ENCODE data around the gene SH3PXD2B.

SH3PXD2B gene

GRCh38 chr5:172453206-172453985, 929 bp downstream of the SH3PXD2B start:
- no peak for TF ChIP-seq GATA3 (IDR thresholded peaks at IDR 0.05; ENCODE audit: low read depth, low read length)
- no peak for TF ChIP-seq GATA2 (IDR thresholded peaks at IDR 0.05; ENCODE audit: low read depth, low read length)

DNA sequence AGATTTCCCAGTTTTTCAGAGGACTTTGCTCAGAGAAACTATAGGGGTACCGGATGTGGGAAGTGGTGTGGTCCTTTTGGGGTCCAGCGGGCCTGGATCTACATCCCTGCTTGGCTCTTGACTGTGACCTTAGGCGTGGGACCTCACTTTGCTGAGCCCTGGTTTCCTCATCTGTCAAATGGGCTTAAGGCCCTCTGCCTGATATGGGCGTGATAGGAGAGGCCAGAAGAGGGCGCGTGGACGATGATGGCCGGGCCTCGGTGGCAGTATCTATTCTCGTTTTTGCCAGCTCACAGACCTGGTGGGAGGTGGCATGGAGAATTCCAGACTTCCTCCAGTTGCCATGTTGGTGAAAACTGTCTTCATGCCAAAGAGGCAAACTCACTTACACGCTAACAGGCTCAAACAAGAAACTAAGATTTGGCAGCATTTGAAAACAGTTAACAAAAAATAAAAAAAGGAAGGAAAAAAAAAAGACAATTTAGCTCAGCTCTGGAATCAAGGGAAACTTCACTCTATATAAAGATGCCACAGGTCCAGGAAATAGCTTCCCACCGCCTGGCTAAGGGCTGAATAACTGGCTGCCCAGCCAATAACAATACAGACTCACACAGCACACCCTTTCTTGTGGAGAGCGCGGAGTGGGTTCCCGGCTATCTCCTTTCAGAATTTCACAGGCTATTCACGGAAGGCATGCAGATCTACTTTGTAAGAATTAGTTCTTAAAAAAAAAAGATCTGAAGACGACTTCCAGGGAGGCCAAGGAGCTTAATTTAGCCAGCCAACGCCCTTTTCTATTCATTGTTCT, 1.7 kb downstream of the SH3PXD2B start:
- TF ChIP-seq GATA2 (IDR thresholded peaks at IDR 0.05; ENCODE audit: low read depth, low read length) (0 out of 2 replicates have a peak, but pooled peaks have one; percentile 14), GATA3 (IDR thresholded peaks at IDR 0.05; ENCODE audit: low read depth, low read length) (no peak)

DNA sequence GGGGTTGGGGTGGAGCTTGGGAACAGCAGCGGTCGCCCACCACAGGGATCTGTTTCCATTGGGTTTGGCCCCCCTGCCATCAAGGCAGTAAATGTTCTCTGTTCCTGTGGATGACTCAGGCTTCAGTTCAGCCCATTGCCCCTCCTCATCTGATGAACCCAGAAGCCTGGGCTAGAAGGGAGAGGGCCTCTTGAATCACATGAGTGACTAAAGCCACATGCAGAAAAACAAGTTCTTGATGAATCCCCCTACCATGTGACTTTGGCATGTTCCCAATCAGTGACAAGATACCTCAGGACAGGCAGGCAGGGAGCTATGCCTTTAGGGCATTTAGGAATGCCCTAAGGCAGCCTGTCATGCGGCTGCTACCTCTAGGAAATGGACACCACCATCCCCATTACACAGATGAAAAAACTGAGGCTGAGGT, 2.5 kb downstream of the SH3PXD2B start:
- TF ChIP-seq GATA3 (IDR thresholded peaks at IDR 0.05; ENCODE audit: low read depth, low read length) (no peak), GATA2 (IDR thresholded peaks at IDR 0.05; ENCODE audit: low read depth, low read length) (no peak)

DNA sequence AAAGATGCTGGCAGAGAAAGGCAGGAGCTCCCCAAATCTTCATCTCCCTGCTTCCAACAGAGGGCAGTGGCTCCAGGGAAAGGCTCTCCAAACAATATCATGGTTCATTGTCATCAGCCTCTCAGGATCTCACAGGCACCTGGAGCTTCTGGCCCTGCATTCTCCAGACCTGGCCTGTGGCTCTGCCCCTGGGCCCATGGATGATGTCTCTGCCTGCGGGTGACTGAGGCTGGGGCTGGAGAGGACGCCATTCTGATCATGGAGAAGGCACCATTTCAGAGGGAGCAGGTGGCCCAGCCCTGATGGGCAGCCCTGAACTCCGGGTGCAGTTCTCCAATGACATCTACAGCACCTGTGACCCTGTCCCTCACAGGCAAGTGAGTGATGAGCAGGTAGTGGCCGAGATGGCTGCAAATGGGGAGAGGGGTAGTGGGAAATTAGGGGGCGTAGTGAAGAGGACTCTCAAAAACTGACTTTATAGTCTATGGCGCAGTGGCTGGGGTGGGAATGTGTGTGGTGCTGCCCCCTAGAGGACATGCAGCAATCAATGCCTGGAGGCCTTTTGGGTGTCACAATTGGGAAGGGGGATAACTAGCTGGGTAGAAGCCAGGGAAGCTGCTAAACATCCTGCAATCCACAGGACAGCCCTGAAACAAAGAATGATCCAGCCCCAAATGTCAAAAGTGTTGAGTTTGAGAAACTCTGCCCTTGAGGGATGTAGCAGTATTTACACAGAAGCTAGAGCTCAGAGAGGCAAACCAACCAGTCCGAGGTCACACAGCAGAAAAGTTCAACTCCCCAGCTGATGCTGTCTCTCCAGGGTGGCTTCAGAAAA, 3.2 kb downstream of the SH3PXD2B start:
- TF ChIP-seq GATA2 (IDR thresholded peaks at IDR 0.05; ENCODE audit: low read depth, low read length) (no peak), GATA3 (IDR thresholded peaks at IDR 0.05; ENCODE audit: low read depth, low read length) (no peak)

- no peak for TF ChIP-seq GATA2 (IDR thresholded peaks at IDR 0.05; ENCODE audit: low read depth, low read length)
- no peak for TF ChIP-seq GATA3 (IDR thresholded peaks at IDR 0.05; ENCODE audit: low read depth, low read length)
Measured at GRCh38 chr5:172450453-172450852, 3.9 kb downstream of the SH3PXD2B start.

GRCh38 chr5:172448999-172449398, 5.3 kb downstream of the SH3PXD2B start:
- no peak for TF ChIP-seq GATA2 (IDR thresholded peaks at IDR 0.05; ENCODE audit: low read depth, low read length)

DNA sequence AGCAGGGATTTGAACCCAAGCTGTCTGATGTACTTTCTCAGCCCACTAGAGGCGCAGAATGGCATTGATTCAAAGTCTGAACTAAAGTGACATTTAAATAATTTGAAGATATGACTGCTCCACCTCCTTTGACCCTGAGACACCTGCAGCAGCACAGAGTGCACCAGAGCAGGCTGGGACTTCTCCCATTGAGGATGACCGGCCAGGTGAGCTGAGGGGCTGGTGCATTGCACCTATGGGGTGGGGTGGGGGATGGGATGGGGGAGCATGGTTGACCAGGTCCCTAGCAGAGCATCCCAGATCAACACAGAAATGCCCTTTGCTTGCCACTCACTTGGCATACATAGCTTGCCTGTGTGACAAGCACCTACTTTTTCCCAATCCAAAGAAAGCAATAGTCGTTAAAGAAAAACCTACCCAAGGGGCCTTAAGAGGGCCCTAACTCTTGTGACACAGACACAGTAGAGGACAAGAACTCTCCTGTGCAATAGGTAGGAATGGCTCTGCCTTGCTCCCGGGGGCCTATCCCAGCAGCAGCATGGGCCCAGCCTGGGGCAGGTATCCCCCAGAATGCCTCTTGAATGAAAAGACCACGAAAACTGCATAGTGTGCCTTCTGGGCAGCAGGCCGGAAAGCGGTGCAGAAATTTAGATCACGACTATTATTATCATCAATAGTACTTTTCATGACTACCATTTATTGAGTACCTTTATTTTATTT, 6.5 kb downstream of the SH3PXD2B start:
- no peak for TF ChIP-seq GATA2 (IDR thresholded peaks at IDR 0.05; ENCODE audit: low read depth, low read length)
- TF ChIP-seq GATA3 (IDR thresholded peaks at IDR 0.05; ENCODE audit: low read depth, low read length): no peak

DNA sequence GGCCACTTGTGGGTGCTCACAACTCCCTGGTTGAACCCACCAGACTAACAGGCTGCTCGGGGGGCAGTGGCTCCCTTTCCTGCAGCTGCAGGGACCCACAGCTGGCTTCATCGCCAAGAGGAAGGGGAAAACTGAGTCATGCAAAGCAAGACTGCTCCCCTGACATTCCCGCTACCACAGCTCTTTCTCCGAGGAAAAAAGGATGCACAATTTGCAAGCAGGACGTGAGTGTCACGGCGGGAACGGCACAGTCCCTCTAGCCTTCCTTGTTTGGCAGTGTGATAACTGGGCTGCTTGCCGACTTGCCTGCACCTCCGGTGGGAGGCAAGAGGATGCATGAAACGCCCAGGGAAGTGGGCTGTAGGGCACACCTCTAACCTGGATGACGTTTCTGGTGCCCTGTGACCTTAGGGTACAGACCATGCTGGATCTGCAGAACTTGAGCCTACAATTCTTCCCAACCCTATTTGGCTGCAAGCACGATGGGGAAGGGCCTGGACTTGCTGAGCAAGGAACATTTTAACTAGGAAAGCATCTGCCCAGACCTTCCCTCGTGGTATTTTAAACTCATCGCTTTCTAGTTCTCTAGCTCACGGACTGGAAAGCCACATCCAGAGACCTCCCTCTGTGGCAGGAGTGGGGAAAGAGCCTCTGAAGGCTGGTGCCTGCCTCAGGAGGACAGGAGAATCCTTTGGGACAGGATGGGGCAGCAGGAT, 7.8 kb downstream of the SH3PXD2B start:
- TF ChIP-seq GATA3 (IDR thresholded peaks at IDR 0.05; ENCODE audit: low read depth, low read length) (no peak), GATA2 (IDR thresholded peaks at IDR 0.05; ENCODE audit: low read depth, low read length) (no peak)

- TF ChIP-seq GATA2 (IDR thresholded peaks at IDR 0.05; ENCODE audit: low read depth, low read length): no peak
- TF ChIP-seq GATA3 (IDR thresholded peaks at IDR 0.05; ENCODE audit: low read depth, low read length): no peak
Measured at GRCh38 chr5:172445866-172446265, 8.5 kb downstream of the SH3PXD2B start.

DNA sequence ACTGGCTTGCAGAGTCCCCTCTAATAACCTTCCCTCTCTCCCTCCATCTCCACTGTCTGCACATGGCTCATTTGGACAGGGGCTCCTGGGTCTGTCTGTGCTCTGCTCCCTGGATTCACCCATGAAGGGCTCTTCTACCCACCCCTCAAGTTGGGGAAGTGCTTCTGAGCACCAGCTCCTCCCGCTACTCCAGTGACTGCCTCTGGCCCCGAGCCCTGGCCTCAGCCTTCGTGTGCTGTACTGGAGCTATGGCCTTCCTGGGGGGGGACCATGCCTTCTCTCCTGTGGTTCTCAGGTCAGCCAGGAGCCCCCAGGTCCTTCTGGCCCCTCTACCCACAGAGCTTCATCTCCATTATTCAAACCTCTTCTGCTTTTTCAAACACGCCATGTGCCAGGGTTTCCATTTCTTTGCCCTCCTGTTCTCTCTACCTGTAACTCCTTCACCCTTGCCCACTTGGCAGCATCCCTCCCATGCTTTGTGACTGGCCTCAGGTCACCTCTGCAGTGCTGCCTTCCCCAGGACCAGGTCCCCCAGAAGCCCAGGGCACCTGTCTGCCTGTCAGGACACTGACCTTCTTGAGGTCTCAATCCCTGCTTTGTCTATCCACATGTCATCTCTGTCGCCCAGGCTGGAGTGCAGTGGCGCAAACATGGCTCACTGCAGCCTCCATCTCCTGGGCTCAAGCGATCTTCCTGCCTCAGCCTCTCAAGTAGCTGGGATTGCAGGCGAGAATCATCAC, 9.5 kb downstream of the SH3PXD2B start:
- TF ChIP-seq GATA2 (IDR thresholded peaks at IDR 0.05; ENCODE audit: low read depth, low read length) (no peak), GATA3 (IDR thresholded peaks at IDR 0.05; ENCODE audit: low read depth, low read length) (no peak)

DNA sequence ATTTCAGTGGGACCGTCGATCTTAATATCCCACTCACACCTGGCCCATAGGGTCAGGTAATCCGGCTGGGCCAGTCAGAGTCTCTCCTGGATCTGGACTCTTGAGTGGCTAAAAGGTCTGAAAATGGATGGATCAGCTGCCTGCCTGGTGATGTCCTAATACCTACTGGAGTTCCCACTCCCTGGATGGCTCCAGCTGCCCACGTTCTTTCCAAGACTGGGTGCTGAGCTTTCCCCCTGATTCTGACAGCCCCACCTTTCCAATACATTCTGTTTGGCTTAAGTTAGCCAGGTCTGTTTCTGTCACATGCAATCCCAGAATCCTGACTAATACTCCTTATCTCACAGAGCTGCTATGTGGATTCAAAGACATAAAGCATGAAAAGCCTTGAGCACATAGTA, 10.2 kb downstream of the SH3PXD2B start:
- no peak for TF ChIP-seq GATA2 (IDR thresholded peaks at IDR 0.05; ENCODE audit: low read depth, low read length)
- TF ChIP-seq GATA3 (IDR thresholded peaks at IDR 0.05; ENCODE audit: low read depth, low read length): no peak

DNA sequence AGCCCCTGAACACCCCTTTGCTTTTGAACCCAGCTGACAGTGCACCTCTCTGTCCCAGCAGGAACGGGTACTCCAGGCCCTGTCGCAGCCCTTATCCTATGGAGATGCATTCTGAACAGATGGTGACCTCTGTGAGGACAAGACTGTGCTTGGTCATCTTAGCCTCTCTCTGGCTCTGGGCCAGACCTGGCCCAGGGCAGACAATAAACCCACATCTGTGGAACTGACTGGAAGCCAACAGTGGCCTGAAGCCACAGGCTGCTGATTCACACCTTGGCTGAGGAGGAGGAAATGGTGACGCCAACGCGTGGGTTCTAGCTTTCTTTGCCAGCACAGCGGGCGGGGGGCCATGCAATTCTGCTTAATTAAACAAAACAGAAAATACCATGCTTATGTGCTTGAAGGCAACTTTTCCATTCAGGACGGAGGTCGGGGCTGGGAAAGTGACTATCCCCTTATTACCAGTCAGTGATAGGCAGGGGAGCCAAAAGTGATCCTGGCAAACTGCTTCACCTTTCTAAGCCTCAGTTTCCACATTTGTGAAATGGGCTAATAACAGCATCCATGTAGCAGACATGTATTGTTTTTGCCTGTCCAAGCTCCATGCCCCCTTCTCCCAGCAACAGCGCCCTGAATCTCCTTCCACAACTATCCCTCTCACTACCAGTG, 10.8 kb downstream of the SH3PXD2B start:
- TF ChIP-seq GATA3 (IDR thresholded peaks at IDR 0.05; ENCODE audit: low read depth, low read length): no peak
- TF ChIP-seq GATA2 (IDR thresholded peaks at IDR 0.05; ENCODE audit: low read depth, low read length): no peak

Measured in SH-SY5Y (cell line).